ENCODE results near the gene CSMD2.

DNA sequence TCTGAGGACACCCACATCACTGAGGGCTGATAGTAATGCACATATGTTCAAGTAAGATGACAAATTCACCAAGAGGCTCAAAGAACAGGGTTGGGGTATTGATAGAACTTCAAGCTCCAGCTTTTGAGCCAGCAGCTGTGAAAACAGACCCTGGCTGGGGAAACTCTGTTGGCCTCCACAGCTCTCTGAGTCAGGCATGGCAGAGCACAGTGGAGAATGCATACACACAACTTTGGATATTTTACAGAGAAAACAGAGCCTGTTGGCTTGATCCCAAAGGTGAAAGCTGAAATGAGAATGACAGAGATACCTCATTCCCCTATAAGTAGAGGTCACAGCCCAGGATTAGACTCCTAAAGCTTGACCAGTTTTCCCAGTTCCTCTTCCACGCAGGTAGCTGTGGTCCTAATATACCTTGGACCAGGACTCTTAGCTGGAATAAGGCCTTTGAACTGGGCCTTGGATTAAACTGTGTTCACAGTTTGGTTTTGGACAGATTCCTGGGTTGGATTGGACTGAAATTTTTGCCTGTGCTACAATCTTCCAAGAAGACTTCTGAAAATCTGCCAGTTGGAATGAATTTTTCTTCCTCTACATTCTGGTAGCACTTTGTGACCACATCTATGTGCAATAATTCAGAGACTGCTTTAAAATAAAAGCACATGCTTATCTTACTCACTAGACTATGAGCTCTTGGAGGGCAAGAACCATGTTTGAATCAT, 402.8 kb downstream of the CSMD2 start:
- TF ChIP-seq, protein P1, sequence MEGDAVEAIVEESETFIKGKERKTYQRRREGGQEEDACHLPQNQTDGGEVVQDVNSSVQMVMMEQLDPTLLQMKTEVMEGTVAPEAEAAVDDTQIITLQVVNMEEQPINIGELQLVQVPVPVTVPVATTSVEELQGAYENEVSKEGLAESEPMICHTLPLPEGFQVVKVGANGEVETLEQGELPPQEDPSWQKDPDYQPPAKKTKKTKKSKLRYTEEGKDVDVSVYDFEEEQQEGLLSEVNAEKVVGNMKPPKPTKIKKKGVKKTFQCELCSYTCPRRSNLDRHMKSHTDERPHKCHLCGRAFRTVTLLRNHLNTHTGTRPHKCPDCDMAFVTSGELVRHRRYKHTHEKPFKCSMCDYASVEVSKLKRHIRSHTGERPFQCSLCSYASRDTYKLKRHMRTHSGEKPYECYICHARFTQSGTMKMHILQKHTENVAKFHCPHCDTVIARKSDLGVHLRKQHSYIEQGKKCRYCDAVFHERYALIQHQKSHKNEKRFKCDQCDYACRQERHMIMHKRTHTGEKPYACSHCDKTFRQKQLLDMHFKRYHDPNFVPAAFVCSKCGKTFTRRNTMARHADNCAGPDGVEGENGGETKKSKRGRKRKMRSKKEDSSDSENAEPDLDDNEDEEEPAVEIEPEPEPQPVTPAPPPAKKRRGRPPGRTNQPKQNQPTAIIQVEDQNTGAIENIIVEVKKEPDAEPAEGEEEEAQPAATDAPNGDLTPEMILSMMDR (conservative IDR thresholded peaks at IDR 0.05; ENCODE audit: low read length), result no peak
- no peak for TF ChIP-seq EZH2phosphoT487 (IDR thresholded peaks at IDR 0.05; ENCODE audit: borderline replicate concordance, low read depth, low read length)
